Measurements from ENCODE around the gene NUF2. TPM values are rescaled to one million over a fixed set of nuclear protein-coding genes. Genes with fewer than 3 reads are reported as not detected.

Gene NUF2
- total RNA-seq, 1 donor from 2014 or later = not detected

DNA sequence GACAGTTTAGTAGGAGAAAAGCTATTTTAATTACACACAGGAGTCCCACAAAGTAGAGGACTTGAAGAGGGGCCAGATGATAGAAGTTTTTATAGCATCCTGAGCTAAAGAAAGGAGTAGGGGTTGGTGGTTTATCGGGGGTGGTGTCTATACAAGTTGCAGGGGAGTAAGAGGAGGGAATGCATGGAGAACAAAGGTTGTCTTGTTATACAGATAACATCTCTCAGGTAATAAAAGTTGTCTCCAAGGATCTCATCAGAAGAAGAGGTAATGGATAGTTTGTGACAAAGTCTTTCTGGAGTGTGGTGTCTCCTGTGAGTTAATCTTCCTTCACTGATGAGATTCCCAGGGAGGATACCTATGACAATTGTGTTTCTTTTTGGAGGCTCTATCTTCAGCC lies 23.4 kb upstream of the NUF2 start:
- TF ChIP-seq, protein P1, sequence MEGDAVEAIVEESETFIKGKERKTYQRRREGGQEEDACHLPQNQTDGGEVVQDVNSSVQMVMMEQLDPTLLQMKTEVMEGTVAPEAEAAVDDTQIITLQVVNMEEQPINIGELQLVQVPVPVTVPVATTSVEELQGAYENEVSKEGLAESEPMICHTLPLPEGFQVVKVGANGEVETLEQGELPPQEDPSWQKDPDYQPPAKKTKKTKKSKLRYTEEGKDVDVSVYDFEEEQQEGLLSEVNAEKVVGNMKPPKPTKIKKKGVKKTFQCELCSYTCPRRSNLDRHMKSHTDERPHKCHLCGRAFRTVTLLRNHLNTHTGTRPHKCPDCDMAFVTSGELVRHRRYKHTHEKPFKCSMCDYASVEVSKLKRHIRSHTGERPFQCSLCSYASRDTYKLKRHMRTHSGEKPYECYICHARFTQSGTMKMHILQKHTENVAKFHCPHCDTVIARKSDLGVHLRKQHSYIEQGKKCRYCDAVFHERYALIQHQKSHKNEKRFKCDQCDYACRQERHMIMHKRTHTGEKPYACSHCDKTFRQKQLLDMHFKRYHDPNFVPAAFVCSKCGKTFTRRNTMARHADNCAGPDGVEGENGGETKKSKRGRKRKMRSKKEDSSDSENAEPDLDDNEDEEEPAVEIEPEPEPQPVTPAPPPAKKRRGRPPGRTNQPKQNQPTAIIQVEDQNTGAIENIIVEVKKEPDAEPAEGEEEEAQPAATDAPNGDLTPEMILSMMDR (IDR thresholded peaks at IDR 0.05) = no peak
- H3K27me3 ChIP-seq = no peaks in the 10 kb centered on the region
- intact Hi-C loops (cut with DNase I) = no loop called here
- no peak overlapping the region for H3K27ac ChIP-seq
- DNase-seq (ENCODE audit: low spot score in 2 of 2) = no peak
- no peaks in the 10 kb centered on the region for H3K36me3 ChIP-seq
- H3K9me3 ChIP-seq = no peaks in the 10 kb centered on the region
- no peaks in the 10 kb centered on the region for H3K4me1 ChIP-seq
- H3K4me3 ChIP-seq = no peak overlapping the region

DNA sequence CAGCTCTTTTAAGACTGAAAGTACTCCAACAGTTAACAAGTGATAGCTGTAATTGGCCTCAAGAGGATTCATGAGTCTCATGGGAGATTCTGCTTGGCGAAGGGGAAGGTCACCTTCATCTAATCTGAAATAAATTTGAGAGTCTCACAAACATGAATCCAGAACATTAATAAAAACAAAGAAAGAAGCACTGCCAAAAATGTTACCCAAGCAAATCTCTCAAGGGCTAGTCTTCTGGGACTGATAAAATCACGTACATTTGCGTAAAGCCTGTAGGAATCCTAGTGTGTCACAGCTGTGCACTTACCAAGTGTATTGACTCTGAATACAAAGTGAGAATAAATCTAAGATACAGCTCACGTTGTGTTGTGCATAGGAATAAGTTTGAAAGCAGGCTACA lies 21.2 kb upstream of the NUF2 start:
- intact Hi-C loops (cut with DNase I) = no loop called here

DNA sequence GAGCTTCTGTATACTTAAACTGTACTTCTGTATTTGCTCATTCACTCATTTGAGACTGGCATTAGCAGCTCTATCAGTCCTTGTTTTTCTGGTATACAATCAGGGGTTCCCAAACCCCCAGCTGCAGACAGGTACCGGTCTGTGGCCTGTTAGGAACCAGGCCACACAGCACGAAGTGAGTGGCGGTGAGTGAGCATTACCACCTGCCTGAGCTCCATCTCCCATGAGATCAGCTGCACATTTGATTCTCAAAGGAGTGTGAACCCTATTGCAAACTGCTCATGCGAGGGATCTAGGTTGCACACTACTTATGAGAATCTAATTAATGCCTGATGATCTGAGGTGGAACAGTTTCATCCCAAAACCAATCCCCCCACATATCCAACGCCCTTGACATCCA lies 18.2 kb upstream of the NUF2 start:
- DNase-seq (ENCODE audit: low spot score in 2 of 2) = no peak
- Histone ChIP-seq H3K4me3 (no peak overlapping the region), H3K9me3 (no peaks in the 10 kb centered on the region), H3K27me3 (no peaks in the 10 kb centered on the region), H3K36me3 (no peaks in the 10 kb centered on the region), H3K4me1 (no peaks in the 10 kb centered on the region), H3K27ac (no peak overlapping the region)
- TF ChIP-seq, protein P1 (IDR thresholded peaks at IDR 0.05) = no peak
- intact Hi-C loops (cut with DNase I) = no loop called here

More for the DNA sequence above, 21.2 kb upstream of the NUF2 start:
- H3K4me3 ChIP-seq = peak overlapping the region in 1 of 2 donors; percentile 15
- H3K27me3 ChIP-seq = no peaks in the 10 kb centered on the region
- H3K27ac ChIP-seq = peak overlapping the region in 1 of 2 donors; percentile 30
- no peaks in the 10 kb centered on the region for H3K4me1 ChIP-seq
- H3K36me3 ChIP-seq = no peaks in the 10 kb centered on the region
- TF ChIP-seq, protein P1 (IDR thresholded peaks at IDR 0.05) = no peak
- DNase-seq (ENCODE audit: low spot score in 2 of 2) = no peak
- no peaks in the 10 kb centered on the region for H3K9me3 ChIP-seq

DNA sequence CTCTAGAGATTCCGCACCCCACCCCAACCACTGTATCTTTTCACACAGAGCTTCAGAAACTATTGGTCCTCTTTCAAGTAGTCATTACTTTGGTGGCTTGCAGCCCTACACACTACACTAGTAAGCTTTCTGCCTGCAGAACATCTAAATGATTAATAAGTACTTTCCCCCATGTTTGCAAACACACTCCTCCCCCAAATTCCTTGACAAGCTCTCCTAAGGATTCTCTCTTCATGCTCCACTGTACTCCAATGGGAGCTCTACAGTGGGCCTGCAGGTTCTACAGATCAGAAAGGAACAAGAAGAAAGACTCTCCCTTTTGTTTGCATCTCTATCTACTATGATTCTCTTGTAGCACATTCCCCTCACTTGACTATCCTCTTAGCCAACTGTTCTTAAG lies 16.3 kb upstream of the NUF2 start:
- no peaks in the 10 kb centered on the region for H3K36me3 ChIP-seq
- no peak overlapping the region for H3K27ac ChIP-seq
- H3K4me1 ChIP-seq = no peaks in the 10 kb centered on the region
- no peak for DNase-seq (ENCODE audit: low spot score in 2 of 2)
- TF ChIP-seq, protein P1 (IDR thresholded peaks at IDR 0.05) = no peak
- no peaks in the 10 kb centered on the region for H3K27me3 ChIP-seq
- intact Hi-C loops (cut with DNase I) = no loop called here
- H3K4me3 ChIP-seq = no peak overlapping the region
- no peaks in the 10 kb centered on the region for H3K9me3 ChIP-seq

DNA sequence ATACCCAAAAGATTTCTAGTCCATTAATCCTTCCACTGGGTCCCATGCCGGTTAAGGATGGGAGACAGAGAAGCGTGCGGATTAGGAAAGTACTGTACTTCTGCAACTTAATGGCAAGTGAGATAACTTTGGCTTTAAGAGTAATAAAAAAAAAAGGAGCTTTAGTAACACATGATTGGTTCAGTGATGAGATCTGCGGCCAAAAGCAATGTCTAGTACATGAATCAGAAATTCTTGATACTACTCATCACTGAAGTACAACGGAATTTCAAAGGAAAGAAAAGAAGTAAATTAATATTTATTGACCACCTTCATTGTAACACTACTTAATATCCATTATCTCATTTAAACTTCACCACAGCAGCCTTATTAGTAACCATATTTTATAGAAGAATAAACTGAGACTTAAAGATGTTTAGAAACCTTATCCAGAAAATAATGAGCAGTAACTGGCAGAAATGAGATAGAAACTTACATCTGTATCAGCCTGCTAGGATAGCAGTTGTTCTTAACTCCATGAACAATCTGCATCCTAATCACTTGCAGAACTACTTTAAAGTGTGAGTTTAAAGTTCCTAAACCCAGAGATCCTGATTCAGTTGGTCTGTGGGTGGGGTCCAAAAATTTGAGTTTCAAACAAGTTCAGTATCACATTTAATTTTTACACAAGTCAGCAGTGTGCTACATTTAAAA lies 14.1 kb upstream of the NUF2 start:
- no peaks in the 10 kb centered on the region for H3K27me3 ChIP-seq
- intact Hi-C loops (cut with DNase I) = no loop called here
- H3K36me3 ChIP-seq = no peaks in the 10 kb centered on the region
- no peaks in the 10 kb centered on the region for H3K9me3 ChIP-seq
- no peak for DNase-seq (ENCODE audit: low spot score in 2 of 2)
- H3K4me1 ChIP-seq = no peaks in the 10 kb centered on the region
- H3K27ac ChIP-seq = no peak overlapping the region
- no peak overlapping the region for H3K4me3 ChIP-seq
- TF ChIP-seq, protein P1 (IDR thresholded peaks at IDR 0.05) = no peak

Data from ascending aorta (tissue), 2 donors.